HCEC 1CT (cell line): Measurements from ENCODE around the gene C9orf152.

Source experiments
- DNase-seq: peaks from one replicate; pipeline ENCODE4 v3.0.0-alpha.2; 2017

Gene C9orf152

DNA sequence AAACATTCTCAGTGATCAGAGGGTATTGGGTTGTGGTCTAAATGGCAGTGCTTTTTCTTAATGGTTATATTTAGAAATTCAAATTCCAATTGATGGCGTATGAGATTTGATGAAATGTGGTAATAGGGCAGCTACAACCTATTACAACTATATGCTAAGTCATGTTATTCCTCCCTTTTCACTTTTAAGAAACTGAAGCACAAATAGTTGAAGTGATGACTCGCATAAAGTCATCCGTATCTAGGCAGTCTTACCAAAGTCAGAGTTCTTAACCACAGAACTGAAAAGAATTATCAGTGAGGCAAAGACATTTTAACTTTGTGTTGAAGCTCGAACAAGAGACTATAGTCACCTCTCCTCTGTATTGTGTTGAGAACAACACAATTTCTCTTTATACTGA, 28.2 kb downstream of the C9orf152 start:
- peak; percentile 40 for DNase-seq

DNA sequence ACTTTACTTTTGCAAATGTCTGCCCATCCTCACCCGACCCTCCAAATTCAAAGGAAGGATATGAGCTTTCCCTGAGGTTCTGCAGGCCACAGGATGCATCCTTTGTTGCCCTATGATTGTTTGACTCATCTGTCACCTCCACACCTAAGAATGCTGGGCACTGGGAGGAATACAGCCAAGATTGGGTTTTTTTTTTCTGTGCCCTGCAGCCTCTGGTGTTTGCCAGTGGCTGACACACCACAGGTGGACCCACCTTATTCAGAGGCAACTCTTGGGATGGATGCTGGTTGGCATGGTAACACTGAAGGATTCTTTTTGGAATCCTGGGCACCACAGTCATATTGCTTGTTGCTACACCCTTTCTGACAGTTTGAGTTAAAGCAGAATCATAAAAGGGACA, 29.7 kb downstream of the C9orf152 start:
- no peak for DNase-seq

DNA sequence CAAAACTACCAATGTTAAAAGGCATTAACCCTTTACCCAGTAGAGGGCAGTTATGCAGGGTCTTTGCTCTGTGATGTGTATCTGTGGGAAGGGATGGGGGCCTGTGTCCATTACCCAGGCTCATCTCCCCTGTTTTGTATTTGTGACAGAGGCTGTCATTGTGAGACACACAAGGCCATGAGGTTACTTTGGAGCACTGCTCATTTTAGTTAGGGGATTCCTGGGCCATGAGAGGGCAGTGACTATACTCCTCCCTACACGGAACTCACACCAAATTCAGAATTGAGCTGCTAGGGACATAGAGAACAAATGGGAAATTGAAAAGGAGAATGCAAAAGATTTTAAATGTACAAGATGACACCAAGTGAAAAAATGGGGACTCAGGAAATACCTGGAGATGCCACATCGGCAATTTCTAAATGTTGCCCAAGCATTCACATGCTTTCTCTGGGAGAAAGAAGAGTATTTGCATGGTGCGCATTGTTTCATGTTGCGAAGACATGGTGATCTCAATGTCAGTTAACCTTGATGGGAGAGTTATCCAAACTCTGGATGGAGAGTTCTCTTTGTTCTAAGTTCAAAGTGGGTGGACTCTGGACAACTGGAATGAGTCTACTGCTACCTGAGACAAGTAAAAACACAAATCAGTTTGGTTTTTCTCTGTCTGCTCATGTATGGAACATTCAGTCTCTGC, 32.5 kb downstream of the C9orf152 start:
- no peak for DNase-seq

DNA sequence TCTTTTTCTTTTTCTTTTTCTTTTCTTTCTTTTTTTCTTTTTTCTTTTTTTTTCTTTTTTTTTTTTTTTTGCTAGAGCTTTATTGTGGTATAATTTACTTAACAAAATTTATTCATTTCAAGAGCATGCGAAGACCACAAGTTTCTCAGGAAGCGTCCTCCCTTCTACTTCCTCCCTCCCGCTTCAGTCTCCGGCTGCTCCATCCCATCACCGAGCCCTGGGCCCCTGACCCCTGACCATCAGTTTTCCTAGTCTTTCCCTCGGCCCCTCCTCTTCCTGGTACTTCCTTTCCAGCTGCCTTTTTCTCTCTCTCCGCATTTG, 34.7 kb downstream of the C9orf152 start:
- DNase-seq = no peak

DNA sequence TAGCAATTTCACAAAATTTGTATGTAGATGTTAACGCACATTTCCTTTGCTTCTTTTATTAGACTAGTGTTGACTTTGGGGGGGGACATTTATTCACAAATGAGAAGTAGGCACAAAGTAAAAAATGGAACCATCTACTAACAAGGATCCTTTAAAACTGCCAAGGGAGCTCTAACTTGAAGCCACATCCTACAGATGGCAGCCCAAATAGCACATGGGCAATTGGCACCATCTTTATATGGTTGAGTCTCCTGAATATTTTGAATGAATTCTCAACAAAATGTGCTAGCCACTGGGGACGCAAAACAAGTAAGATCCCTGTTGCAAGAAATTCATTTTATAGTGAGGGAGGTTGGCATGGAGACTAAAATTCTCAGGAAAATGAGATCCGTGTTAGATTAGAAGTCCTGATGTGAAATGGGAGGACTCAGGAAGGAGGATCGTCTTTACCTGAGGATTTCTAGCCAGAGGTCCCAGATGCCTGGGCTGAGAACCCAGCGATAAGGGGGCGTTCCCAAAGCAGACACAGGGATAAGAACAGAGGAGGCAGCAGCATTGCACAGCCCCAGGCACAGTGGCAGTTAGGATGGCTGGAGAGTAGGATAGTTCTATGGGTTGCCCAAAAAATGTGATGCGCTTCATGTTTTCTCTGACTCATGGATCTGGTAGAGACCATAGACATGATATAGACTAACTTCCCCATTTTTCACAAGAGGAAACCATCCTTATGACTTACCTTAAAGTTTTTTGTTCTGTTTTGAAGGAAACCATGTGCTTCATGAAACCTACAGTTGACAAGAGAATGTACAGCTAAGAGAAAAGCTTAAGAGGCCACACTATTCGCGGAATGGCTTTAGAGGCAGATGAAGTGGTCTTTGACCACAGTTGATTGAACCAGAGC, 37.4 kb downstream of the C9orf152 start:
- no peak for DNase-seq

DNA sequence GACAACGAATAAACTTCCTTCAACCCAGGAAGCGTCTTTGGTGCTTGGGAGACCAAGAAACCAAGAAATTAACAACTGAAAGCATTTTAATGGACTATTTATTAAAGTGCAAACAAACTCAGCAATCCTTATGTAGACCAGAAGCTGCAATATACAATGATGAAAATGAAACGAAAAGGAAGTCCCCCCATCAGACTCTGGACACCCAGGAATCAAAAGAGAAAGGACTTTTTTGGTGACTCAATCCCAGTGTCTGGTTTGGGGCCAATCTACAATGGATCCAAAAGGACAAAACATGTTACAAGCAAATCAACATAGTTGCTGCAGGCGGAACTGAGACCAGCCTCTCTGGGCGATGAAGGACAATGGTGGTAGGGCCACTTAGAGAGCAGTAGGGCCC, 39.5 kb downstream of the C9orf152 start:
- no peak for DNase-seq

DNA sequence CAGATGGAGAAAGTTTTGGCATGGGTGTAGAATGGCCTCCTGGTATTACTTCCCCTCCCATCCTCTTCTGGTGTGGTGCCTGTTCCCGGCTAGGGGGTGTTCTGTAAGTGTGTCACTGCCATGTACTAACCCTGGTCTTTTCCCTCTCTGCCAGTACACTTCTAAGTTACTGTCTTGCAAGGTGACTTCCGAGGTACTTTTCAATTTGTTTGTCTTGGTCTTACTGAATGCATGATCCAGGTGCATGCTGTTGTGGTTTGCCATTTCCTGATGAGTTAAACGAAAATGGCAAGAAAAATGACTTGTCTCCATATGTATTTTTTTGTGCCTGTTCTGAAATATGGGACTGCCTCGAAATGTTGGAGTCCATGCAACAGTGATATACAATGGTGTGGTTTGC, 46.0 kb downstream of the C9orf152 start:
- DNase-seq = no peak

DNA sequence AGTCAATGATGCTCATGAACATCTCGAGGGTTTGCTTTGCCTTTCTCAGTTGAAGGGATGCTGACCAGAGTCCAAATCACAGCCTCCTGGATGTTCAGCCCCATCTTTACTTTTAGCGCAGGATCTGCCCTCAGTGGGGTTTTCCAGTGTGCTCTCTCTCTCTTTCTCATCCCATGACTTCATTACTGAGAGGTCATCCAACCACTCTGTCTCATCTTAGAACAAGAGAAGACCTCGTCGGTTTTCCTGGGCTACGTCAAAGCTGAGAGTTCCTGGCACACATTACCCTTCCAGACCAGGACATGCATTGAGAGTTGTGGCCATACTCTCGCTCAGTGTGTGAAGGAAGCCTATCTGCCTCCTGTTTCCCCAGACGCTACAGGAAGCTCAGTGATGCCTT, 47.3 kb downstream of the C9orf152 start:
- DNase-seq = no peak

DNA sequence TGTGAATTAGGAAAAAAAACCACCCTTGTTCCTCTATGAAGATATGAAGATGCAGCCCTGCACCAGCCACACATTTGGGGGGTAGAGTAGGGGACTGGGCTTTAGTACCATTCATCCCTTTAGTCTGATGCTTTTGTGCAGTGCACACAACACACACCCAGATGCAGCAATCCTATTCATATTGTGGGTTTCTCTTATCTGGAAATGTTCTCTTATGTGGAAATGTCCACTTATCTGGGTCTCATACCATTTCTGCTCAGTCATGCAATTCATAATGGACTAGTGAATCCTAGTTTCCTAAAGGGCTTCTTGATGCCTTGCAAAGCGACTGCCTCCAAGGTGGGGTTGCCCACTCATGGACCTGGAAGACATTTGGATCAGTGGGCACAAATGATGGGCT, 47.8 kb downstream of the C9orf152 start:
- no peak for DNase-seq

DNA sequence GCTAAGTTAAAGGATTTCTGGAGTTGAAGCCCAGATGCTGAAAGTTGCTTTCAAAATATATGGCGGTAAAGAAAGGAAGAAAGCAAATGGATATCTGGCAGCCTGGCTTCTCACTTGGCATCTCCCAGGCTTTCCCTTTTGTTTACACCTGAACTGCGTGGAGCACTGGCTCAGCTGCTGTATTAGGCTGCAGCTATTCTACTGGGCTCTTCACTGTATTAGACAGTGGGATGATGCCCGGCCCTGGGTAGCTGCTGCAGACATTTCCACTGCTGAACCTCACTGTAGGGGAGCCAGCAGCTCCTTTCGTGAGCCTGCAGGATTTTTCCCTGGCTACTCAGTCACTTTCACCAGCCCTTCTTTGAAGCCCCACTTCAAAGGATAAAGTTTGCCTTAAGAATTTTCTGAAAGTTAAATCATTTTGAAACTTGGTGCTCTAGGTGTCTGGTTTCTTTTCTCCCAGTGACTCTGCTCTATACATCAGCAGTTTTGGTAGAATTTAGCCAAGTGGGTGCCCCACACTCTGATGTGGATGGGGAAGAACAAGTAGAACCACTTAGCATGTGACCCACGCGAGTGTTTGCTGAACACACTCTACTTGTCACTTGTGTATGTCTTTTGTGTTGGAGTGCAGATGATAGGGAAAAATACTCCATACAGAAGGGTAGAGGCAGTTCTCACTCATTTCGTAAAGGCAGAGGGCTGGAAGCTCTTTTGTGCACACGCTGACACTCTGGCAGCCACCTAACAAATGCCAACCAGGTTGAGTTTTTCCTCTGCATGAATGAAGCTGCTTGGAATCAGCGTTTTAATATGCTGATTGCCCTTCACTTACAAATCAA, 49.9 kb downstream of the C9orf152 start:
- no peak for DNase-seq

DNA sequence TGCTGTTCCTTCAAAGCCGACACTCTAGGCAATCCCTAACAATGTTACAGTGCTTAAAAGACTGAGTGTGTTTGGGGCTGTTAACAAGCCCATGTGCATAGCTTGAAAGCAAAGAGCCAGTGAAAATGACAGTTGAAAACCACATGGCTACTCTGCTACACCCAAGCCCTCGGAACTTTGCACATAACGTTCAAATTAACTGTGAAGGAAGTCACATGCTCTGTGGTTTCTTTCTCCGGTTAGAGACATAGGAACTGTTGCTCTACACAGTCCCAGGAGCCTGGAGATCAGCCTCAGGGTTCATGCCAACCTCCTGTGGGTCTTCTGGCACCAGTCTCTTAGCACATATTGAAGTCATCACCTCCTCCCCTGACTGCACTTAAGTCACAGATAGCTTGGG, 51.1 kb downstream of the C9orf152 start:
- DNase-seq = no peak

DNA sequence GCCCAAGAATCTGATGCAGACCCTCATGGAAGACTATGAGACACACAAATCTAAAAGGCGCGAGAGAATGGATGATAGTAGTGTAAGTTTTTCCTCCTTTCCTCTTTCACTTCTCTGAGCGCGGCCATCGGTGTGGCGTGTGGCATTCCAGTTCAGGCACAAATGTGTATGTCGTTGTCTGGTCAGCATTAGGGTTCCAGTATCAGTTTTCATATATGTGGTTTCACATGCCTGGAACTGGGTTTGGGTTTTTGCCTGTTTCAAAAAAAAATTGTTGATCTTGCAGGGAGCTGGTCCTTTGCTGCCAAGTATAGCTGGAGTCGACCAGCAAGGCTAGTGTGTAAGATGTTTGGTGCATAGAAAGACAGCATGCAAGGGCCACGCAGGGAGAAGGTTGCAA, 51.5 kb downstream of the C9orf152 start:
- no peak for DNase-seq

DNA sequence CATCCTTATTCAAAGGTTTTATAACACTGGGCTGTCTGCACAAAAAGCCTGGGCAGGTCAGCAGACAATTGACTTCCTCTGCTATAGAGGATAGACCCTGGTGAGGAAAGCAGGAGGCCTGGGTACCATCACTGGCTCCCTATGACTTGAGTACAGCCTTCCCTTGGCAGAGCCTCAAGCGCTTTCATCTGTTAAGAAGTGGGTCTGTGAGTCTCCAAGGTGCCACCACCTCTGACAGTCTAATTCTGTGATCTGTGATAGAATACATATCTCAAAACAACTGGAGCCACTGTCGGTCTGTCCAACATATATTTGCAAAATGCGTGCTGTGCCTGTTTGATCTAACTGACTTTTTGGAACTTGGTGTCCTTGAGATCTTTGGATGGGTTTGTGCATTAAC, 52.2 kb downstream of the C9orf152 start:
- no peak for DNase-seq

DNA sequence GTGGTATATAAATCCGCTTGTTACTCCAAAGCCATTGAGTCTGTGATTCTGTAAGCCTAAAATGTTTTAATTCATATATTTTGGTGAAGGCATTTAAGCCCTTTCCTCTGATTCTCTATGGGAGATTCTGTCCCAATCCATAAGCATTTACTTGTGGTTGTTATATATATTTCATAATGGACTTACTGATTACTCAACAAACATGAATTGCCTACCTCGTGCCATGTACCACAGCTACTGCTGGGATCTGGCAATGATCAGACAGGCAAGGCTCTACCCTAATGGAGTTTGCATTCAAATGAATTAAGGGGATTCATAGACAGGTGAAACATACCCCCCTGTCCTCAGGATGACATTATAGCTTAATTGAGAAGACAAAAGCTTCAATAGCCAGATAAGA, 54.5 kb downstream of the C9orf152 start:
- DNase-seq = peak; percentile 35

DNA sequence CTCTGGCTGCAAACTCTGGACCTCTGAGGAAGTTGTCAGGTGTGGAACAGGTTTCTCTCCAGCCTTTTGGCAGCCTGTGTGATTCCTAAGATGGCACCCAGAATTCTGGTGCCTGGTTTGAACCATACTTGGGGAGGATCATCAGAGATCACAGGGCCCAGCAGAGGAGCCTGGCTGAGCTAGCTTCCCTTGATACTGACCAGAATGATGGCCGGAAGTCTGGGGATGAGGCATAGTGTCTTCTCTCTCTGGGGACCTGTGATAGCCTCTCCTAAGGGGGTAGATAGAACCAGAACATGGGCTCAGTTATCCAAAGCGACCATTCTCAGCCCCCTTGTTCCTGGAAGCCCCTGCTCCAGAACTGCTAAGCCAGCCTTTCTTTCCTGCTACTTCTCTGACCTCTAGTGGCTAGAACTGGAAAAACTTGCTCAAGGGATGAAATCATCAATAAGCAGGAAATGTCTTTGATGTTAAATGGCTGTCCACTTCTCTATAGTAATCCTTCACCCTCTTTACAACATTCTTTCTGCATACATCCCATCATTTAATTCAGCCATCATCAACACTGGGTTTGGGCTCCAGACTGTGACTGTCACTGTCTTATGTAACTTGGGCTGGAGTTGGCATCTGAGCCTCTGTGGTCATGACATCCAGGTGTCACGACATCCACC, 55.1 kb downstream of the C9orf152 start:
- DNase-seq = peak; percentile 56
